Measurements from ENCODE around the gene TRPV5. TPM values are rescaled to one million over a fixed set of nuclear protein-coding genes. Genes with fewer than 3 reads are reported as not detected.

The TRPV5 gene
- total RNA-seq, 4 donors from 2014 or later, result not detected

DNA sequence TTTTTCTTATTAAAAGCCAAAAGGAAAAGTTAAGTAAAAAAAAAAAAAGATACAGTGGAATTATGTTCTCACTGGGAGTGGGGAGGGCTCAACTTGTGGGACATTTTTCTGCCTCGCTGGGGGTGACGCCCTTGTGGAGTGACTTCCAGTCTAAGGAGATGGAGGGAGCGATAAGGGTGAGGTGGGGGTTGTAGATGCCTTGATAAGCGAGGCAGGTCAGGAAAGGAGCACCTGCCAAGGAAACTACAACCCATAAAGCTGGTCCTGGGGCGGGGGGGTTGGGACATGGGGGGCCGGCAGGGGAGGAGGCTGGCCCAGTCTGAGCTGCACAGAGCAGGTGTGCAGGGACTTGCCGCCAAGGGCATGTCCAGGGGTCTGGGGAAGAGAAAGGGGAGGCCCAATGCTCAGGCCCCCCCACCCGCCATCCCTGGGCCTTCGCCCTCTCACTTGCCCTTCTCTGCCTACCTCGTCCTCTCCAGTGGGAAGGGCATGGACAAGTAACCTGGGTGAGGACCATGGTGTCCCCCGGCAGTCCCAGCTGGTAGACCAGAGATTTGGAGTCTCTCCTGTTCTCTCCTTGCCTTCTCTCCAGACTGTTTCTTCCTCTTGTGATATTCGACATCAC lies 2.5 kb upstream of the TRPV5 start:
- no peak for TF ChIP-seq CTCF (IDR thresholded peaks at IDR 0.05)
- no peak for TF ChIP-seq POLR2A (IDR thresholded peaks at IDR 0.05)
- WGBS, 2 donors, result 85 to 89% methylated on average over 10 to 12 of the region's 12 CpGs
- no peaks in the 10 kb centered on the region for H3K4me1 ChIP-seq
- intact Hi-C loops (cut with DNase I), result no loop called here
- H3K36me3 ChIP-seq, result no peaks in the 10 kb centered on the region
- no peak overlapping the region for H3K27ac ChIP-seq
- DNase-seq, result no peak
- no peaks in the 10 kb centered on the region for H3K27me3 ChIP-seq
- no peak overlapping the region for H3K4me3 ChIP-seq
- no peaks in the 10 kb centered on the region for H3K9me3 ChIP-seq

DNA sequence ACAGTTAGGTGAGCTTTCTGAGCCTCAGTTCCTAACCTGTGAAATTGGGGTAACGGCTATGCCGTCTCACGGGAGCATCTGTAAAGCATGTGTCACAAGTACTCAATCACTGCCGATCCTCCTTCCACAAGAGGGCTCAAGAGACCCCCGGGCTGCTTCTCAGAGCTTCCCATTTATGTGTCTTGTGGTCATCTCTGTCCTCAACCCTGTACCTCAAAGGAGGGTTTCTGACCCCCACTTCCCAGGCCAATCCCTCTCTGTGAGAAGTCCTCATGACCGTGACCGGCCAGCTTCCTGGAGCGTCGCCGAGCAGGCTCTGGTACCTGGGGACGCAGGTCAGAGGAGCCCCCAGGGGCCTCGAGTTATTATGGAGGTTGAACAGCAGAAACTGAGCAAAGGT lies 510 bp upstream of the TRPV5 start:
- WGBS, 2 donors, result 54 to 59% methylated on average over 5 to 12 of the region's 12 CpGs
- Histone ChIP-seq H3K27ac (no peak overlapping the region), H3K27me3 (no peaks in the 10 kb centered on the region), H3K4me3 (no peak overlapping the region), H3K4me1 (no peaks in the 10 kb centered on the region), H3K9me3 (no peaks in the 10 kb centered on the region), H3K36me3 (no peaks in the 10 kb centered on the region)
- no peak for DNase-seq
- TF ChIP-seq POLR2A (IDR thresholded peaks at IDR 0.05), result no peak
- no peak for TF ChIP-seq CTCF (IDR thresholded peaks at IDR 0.05)
- intact Hi-C loops (cut with DNase I), result no loop called here

GRCh38 chr7:142933092-142933475 lies 462 bp downstream of the TRPV5 start:
- Histone ChIP-seq H3K36me3 (no peaks in the 10 kb centered on the region), H3K27ac (no peak overlapping the region), H3K4me3 (no peak overlapping the region), H3K4me1 (no peaks in the 10 kb centered on the region), H3K9me3 (no peaks in the 10 kb centered on the region), H3K27me3 (no peaks in the 10 kb centered on the region)
- WGBS, 2 donors, result 94% methylated on average over 3 of the region's 7 CpGs; no CpG with 5 or more reads in 1 of the 2 donors
- intact Hi-C loops (cut with DNase I), result no loop called here
- TF ChIP-seq CTCF (IDR thresholded peaks at IDR 0.05) (no peak), POLR2A (IDR thresholded peaks at IDR 0.05) (no peak)
- no peak for DNase-seq

DNA sequence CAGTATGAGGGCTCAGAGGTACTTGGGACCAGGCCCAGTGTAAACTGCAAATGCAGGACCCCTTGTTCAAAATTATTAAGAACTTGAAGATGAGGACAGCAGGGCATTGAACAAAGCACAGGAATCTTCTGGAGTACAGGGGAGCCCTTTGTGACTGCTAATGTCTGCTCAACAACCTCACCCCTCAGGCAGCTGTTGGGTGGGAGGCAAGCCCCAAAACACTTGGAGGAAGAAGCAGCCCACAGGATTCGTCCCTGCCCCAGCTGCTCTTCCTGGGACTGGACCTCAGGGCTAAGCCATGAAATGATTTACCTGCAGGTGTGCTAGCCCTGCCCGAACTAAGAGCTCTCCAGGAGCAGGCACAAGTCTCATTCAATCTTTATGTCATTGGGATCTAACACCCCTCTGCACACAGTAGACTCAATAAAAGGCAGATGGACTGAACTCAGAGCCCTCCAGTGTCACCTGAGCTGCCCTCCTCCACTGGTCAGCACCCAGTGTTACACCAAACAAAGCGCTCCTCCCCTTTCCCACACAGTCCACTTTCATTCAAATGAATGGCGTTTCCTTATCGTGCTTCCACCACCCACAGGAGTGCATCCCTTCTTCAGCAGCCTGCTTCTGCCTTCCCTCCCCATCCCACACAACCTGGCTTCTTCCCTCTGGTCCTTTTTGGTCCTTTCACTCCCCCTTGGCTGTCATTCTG lies 1.0 kb downstream of the TRPV5 start:
- 69 to 76% methylated on average over 5 of the region's 5 CpGs for WGBS, 2 donors
- no peak for DNase-seq
- intact Hi-C loops (cut with DNase I), result no loop called here

More for the DNA sequence above, 1.0 kb downstream of the TRPV5 start:
- no peaks in the 10 kb centered on the region for H3K9me3 ChIP-seq
- no peaks in the 10 kb centered on the region for H3K36me3 ChIP-seq
- no peak overlapping the region for H3K4me3 ChIP-seq
- H3K27me3 ChIP-seq, result no peaks in the 10 kb centered on the region
- no peaks in the 10 kb centered on the region for H3K4me1 ChIP-seq
- TF ChIP-seq POLR2A (IDR thresholded peaks at IDR 0.05), result no peak
- TF ChIP-seq CTCF (IDR thresholded peaks at IDR 0.05), result no peak
- no peak overlapping the region for H3K27ac ChIP-seq
